ENCODE data around the gene SPACA7.

SPACA7 gene, protein sequence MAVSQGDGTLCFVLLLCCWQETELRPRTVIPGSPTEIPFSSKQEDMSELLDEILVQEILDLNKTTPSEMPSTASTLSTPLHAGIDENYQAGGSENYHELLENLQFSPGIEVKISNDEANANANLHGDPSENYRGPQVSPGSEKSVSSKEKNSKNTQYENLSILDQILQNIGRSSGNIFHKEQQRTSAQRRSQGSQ

DNA sequence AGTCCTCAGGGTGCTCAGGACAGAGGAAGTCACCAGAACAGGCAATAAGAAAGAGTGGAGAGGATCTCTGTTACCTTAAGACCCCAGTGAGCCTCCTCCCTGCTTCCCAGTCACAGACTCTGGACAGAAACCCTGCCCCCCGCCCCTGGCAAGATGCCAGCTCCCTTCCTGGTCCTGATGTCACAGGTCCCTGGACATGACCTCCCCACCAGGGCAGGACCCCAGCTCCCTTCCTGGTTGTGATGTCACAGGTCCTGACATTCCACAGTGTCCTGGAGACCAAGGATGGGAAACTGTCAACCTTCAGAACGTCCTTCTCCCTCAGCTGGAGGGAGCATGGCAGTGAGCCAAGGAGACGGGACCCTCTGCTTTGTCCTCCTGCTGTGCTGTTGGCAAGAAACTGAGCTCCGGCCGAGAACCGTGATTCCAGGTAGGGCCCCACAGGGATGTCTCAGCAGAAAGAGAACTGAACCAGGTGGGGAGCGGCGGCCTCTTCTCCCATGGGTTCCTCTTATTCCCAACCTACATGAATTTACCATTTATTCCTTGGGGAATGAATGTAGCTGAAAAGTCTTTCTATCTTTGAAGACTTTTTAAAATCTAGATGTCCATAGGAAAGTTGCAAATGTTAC lies at the start of gene SPACA7:
Gene SPACA7, plus strand, starts transcription at position 306 of the 632 bp plus-strand sequence. Its CDS starts 31 bp downstream, at position 337.
- DNase-seq (ENCODE audit: low read depth in 2 of 2) = no peak

DNA sequence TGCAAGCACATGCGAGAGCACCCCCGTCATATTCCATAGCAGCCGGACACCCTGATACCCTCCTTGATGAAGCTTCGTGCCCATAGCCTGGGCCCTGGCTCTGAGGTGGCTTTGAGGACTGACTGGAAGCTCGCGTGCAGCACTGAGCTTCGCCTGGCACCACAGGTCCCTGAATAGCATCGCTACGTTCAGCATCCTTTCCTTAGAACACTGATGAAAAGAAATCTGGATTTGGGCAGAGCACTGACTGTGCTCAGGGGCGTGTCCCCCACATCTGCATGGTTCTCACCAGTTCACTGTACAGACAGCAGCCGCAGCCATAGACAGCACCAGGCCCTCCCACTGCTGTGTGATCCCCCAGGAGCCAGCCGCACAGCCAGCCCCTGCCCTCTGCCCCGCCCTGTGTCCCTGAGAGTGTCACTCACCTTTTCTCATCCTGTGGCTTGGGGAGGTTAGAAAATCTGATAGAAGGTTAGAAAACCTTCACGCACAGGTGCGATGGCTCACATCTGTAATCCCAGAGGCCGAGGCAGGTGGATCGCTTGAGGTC lies 49.3 kb upstream of the SPACA7 start:
- DNase-seq (ENCODE audit: low read depth in 2 of 2) = no peak

DNA sequence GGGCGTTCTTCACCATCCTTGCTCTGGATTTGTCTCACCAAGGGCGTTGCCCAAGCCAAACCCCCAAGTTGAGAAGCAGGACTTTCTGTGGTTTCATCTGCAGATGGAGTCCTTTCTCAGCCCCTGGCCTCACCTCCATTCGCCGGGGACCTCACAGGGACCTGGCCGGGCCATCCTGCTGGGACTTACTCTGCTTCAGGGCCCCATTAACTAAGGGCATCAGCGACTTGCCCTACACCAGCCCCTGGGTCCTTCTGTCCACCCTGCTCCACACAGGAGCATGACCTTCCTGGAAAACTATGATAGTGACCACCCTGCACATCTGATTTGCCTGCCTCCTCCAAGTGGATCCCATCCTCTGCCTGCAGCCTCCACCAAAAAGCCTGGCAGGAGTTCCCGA lies 47.2 kb upstream of the SPACA7 start:
- no peak for DNase-seq (ENCODE audit: low read depth in 2 of 2)

DNA sequence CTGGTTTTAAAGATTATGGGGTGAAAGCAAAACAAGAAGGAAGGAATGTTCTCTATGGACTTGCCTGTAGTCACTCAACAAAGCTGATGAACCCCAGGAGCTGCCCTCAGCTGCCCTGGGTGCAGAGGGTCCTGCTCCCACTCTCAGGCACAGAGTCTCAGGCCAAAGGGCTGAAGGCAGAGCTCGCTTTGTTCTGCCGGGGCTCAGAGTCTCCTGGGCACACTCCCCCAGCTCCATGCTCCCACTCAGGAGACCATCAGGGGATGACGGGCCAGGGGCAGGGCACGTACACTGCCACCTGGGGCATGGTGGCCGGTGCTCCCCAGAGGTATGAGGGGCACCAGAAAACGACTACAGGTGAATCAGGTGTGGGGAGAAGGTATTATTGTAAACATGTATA lies 46.8 kb upstream of the SPACA7 start:
- no peak for DNase-seq (ENCODE audit: low read depth in 2 of 2)

DNA sequence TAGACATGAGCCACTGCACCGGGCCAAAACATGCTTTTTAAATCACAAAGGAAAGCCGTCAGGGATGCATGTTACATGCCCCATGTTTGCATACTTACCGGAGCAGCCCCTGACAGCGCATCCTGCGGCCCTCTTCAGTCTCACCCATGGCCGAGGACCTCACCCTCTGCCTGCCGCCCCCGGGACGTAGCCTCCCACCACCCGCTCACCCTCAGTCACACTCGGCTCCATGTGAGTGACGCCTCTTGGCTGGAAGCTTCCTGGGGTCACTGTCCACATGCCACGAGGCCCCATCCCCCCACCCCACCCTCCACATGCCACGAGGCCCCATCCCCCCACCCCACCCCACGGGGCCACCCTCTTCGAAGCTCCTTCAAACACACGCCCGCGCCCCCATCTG lies 46.1 kb upstream of the SPACA7 start:
- DNase-seq (ENCODE audit: low read depth in 2 of 2) = no peak

DNA sequence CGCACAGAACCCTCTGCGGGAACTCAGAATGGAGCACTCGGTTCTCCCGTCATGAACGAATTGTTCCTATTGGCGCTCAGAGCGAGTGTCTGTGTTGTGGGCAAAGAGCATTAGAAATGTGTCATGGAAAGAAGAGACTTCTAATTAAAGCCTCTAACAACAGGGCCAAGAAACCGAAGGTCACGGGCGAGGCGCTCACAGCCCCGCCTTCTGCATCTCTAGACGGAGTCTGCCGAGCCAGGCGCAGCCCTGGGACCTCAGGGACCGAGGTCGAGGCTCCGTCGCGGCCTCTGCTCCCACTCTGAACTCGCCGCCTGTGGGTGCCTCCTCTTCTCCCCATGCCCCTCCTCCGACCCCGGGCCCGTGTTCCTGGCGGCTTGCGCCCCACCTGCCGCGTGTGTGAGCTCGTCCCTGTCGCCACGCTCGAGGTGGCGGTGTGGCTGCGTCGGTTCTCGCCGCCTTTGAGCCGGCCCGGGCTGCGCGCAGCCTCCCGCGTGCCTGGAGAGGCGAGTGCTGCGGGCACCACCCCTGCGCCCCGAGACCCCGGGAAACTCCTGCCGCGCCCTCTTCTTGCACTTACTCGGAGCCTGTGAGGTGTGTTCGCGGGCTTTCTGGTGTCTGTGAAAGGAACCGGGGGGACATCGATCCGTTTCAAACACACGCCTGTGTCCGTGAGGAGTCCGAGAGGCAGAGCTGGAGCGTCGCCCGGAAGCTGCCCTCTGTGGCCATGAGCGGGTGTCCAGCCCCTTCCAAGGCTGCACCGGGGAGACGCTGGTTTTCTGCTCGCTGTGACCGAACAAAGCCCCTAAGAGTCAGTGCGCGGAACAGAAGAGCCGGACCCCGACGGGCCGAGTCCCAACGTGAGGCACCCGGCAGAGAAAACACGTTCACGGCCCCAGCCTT lies 45.4 kb upstream of the SPACA7 start:
- DNase-seq (ENCODE audit: low read depth in 2 of 2) = no peak

DNA sequence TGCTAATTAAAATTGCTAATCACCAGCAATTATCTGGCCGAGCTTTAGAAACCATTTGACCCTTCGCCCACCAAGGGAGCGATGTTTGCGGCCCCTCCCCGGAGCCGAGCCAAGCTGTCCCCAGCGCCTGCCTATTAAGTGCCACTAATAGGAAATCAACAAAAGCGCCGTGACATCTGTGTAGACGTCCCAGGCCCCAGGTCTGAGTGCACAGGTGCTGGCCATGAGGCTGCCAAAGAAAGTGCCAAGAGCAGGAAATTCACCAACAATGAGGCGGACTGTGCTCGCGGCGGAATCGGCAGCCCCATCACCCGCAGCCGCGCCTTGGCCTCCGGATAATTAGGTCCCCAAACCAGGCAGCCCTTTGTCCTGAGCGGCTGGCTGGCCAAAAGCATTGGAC lies 44.5 kb upstream of the SPACA7 start:
- DNase-seq (ENCODE audit: low read depth in 2 of 2) = no peak

DNA sequence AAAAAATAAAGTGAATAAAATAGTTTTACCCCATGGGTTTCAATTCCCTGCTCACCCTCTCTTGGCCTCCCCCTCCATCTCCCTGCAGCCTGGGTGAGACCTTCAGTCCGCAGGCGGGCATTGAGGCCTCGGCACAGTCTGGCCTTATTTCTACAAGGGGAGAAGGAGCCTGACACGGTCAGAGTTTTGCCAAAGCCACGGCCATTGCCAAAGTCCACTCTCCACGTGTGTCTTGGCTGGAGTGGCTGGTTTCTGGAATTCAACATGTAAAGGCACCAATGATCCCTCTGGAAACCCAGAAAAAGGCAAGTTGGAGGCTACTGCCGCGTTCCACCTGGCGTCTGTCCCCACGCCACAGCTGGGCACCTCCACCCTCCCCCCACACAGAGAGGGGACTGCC lies 43.4 kb upstream of the SPACA7 start:
- no peak for DNase-seq (ENCODE audit: low read depth in 2 of 2)

DNA sequence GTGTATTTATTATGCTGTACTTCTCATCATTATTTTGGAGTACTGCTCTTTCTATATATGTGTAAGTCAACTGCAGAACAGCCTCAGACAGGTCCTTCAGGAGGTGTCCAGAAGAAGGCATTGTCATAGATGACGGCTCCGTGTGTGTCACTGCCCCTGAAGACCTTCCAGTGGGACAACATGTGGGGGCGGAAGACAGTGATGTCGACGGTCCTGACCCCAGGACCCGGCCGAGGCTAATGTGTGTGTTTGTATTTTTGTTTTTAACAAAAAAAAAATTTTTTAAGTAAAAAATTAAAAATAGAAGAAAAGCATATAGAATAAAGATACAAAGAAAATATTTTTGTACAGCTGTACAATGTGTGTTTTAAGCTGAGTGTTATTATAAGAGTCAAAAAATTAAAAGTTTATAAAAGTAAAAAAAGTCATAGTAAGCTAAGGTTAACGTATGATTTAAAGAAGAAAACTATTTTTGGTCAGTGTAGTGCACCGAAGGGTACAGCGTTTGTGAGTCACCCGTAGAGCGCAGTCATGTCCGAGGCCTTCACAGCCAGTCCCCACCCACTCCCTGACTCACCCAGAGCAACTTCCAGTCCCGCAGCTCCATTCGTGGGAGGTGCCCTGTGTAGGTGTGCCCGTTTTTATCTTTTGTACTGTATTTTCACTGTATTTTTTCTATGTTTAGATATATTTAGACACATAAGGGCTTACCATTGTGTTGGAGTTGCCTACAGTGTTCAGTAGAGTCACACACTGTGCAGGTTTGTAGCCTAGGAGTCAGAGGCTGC lies 42.2 kb upstream of the SPACA7 start:
- no peak for DNase-seq (ENCODE audit: low read depth in 2 of 2)

DNA sequence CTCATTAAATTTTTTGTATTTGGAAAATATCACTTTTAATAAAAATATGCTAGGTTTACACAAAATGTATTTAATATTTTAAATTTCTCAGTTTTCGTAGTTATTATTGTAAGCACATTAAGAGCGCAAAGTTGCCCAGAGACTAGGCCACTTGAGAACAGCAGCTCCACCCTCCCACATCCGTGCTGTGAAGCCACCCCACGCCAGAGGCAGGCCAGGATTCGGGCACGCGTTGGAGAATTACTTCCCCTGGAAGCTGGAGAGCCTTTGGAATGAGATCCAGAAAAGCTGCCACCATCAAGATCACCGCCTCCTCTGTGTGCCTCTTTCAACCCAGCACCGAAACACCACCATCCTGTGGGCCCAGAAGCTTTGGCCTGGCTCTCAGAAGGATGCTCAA lies 41.0 kb upstream of the SPACA7 start:
- DNase-seq (ENCODE audit: low read depth in 2 of 2) = no peak

DNA sequence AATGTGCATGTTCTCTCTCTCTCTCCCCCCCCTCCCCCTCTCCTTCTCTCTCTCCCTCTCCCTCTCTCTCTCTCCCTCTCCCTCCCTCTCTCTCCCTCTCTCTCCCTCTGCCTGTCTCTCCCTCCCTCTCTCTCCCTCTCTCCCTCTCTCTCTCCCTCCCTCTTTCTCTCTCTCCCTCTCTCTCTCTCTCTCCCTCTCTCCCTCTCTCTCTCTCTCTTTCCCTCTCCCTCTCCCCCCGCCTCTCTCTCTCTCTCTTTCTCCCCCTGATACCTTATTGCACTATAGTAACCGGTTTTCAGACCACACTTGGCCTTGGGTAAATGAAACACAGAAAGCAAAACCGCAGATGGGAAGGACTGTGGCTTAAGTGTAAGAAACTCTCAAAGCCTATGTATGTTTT lies 34.7 kb upstream of the SPACA7 start:
- no peak for DNase-seq (ENCODE audit: low read depth in 2 of 2)

DNA sequence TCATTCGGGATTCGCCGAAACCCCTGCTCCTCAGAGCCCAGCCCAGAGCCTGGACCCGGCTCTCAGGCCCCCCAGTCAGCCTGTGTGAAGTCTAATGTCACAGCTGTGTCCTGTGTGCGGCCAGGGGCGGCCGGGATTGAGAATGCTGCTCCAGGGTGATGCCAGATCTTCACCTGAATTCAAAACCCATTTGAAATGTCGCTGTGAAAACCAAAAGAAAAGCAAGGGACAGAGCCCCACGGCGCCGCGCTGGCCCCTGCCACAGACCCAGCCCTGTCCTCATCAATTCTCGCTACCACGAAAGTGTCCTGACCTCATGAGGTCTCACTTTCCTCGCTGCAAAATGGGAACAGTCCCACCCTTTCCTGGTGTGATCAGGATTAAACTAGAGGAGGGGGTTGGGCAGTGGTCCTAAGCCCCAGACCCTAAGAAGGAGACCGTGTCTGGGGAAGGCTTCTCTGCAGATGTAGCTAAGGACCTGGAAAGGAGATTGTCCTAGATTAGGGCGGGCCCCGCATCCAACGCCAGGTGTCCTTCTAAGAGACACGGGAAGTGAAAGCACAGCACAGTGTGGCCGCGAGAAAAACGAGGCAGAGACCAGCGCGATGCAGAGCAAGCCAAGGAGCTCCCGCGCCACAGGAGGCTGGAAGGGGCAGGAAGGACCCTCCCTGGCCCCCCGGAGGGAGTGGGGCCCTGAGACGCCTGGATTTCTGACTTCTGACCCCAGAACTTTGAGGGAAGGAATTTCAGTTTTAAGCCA lies 34.0 kb upstream of the SPACA7 start:
- no peak for DNase-seq (ENCODE audit: low read depth in 2 of 2)

DNA sequence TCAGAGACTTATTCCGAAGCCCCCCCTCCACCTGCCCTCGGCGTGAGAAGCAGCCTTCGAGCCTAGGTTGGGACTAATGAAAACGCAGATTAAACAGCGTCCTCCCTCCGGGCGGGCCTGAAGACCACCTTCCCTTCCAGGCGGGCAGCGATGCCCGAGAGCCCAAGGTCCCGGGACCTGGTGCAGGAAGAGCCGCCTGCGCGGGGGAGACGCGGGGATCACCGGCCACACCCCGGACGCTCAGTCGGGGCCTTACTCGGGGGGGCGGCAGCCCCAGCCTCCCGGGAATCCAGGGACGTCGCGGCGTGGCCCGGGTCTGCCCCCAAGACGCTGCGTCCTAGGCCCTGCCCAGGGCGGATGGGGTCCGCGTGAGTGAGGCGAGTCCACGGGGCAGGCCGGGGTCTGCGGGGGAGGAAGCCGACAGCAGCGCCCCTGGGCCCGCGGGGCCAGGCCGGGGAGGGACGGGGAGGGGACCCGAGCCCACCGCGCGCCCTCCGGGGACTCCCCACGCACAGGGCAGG lies 33.3 kb upstream of the SPACA7 start:
- DNase-seq (ENCODE audit: low read depth in 2 of 2) = no peak

DNA sequence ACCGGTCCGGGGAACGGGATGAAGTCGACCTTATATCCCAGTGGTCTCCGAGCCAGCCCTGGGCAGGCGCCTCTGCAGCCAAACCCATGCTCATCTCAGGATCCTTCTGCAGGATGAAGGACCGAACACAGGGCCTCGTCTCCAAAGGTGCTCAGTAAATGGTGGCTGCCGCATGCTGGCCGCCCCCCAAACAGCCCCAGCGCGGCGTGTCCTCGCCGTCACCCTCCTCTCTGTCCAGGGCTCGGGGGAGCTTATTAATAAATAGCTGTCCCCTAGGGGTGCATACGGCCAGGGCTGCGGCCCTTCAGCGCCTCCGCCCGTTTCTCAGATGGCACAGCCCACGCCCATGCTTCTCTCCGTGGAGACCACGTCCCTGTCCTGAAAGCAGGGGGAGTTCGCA lies 32.6 kb upstream of the SPACA7 start:
- DNase-seq (ENCODE audit: low read depth in 2 of 2) = no peak

DNA sequence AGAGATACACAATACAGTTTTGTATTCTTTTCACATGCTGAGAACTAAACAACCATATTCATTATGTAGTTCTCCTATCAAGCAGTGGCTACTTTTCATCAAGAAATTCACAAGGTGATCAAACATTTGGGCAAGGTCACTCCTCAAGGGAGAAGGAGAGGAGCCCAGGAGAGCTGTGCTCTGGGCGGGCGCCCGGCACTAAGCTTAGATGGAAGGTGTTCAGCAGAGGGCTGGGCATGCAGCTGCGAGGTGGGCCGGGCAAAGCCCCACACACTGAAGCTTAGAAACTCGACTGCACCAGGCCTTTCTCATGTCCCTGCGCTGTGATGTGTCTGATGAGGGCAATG lies 30.4 kb upstream of the SPACA7 start:
- no peak for DNase-seq (ENCODE audit: low read depth in 2 of 2)

DNA sequence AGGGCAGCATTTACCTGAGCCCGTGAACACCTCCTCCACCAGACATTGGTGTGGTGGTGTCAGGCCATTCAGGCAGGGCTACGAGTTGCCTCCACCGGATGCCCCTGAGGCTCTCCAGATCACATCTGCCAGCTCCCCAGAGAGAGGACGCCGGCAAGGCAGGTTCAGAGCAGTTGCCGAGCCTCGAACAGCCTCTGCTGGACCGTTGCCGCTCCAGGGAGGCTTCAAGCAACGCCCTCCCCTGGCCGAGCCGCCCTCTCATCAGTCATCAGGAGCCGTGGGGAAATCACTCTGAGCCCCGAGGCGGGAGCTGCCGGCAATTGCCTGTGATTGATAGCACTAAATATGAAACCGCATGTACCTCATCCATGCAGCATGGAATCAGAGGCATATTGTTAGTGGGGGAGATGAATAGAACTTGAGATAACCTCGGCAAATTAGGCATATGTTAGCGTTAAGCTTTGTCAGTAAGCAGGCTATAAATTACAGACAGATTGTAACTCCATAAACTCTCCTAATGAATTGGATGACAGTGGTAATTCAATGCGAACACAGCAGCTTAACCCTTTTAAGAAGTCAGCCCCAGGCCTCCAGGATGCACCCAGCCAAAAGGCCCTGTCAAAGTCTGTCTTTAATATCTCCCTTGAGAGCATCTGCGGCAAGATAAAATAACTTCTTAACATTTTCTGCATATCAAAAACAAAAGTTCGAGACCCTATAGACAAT lies 29.8 kb upstream of the SPACA7 start:
- no peak for DNase-seq (ENCODE audit: low read depth in 2 of 2)

DNA sequence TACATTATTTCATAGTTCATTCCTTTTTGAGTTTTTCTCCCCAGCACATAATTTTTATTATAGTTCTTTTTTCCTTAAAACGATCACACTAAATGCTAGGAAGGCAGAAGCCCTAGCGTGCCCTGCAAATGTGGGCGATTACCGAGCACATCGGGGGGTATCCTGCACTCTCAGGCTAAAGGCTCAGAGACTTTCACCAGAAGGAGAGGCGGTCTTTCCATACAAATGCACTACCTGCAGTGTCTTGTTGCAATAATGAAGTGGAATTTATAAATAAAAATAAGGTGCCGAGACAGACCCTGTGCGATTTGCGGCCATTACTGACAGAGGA lies 29.3 kb upstream of the SPACA7 start:
- DNase-seq (ENCODE audit: low read depth in 2 of 2) = no peak

DNA sequence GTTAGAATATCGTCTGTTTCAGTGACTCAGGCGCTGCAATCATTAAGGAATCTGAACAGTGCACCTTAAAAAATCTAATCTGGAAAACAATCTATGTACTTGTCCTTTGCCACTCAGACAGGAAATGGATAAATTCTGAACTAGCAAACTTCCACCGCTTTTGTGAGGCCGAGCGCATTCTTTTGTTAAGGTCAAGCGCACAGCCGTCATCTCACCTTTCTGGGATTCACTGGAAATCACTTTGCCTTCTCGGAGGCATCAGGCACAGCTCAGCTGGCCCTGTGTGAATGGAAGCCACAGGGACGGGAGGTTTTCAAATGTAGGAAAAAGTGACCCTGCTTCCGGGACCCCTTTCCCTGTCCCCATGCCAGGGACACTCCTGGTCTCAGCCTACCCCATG lies 28.2 kb upstream of the SPACA7 start:
- DNase-seq (ENCODE audit: low read depth in 2 of 2) = no peak

DNA sequence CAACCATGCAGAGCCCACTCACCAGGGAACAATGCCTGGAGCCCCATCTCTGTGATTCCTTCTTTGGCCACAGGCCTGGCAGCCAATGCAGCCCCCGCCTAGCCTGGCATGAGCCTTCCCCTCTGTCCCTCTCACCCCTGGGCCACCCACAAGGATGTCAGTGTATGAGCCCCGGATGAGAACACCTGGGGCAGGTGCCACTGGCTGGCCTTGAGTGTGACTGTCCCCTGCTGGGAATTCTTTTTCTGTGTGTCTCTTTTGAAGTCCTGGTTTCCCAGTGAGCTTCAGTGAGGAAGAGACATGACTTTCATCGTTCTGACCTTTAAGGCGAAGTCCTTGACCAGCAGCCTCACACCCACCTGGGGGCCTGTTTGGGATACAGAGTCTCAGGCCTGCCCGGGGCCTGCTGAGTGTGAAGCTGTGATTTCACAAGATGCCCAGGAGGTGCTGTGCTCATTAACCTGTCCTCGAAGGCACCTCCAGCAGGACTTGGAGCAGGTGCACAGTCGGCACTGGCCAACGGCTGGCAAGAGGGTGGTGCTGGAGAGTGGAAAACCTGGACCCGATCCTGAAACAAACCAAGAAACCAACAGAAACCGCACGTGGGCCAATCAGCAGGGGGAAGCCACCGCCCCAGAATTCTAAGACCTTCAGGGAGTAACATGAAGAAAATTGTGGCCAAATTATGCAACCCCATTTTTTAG lies 27.4 kb upstream of the SPACA7 start:
- no peak for DNase-seq (ENCODE audit: low read depth in 2 of 2)

DNA sequence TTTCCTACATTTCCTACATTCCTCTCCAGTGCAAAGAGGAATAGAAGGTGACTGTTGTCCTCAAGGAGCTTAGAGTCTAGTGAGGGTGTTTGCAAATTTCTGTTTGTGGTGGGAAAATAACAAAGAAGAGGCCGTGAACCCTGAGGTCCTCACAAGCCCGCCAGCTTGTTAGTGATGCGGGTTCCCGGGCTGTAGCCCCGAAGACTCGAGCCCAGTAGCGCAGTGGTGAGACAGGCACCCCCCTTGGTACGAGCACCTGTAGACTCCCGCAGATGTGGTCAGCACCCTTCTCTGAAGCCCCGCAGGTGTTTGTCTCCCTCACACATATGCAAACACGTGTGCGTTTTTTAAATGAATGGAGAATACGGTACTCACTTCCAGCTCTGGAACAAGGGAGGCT lies 26.5 kb upstream of the SPACA7 start:
- DNase-seq (ENCODE audit: low read depth in 2 of 2) = no peak

Measured in fibroblast of skin of left quadriceps (primary cell).